Measurements from ENCODE around the gene CENPVL1. TPM values are rescaled to one million over a fixed set of nuclear protein-coding genes. Genes with fewer than 3 reads are reported as not detected.

The CENPVL1 gene
- total RNA-seq, 1 donor from 2014 or later, result not detected

DNA sequence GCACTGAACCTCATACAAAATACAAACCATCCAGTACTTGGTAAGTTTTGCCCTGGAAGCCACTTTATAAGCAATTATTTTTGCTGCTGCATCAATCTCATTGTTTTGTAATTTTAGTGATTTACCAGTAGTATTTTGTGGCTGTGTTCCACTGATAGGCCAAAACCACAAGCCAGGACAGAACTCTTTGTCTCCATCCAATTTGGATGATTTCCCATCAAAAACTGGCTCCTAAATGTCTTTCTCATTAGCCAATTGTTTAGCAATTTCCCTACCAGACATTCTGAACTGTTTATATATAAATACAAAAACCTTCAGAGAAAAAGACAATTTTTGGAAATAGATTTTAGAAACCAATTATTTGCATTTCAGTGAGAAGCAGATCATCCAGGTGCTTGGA is 37.4 kb downstream of the CENPVL1 start:
- H3K4me3 ChIP-seq, result no peak overlapping the region
- no peak overlapping the region for H3K27ac ChIP-seq
- no peaks in the 10 kb centered on the region for H3K4me1 ChIP-seq
- H3K27me3 ChIP-seq, result no peaks in the 10 kb centered on the region
- intact Hi-C loops (cut with DNase I), result no loop called here
- H3K36me3 ChIP-seq, result no peaks in the 10 kb centered on the region
- no peaks in the 10 kb centered on the region for H3K9me3 ChIP-seq
- no peak for DNase-seq (ENCODE audit: extremely low spot score in 2 of 2)
- no peak for TF ChIP-seq POLR2AphosphoS5 (IDR thresholded peaks at IDR 0.05; ENCODE audit: insufficient read depth in 1 of 2, low read depth in 1 of 2)

- H3K9me3 ChIP-seq, result no peaks in the 10 kb centered on the region
Measured at GRCh38 chrX:51759055-51759839, 48.9 kb downstream of the CENPVL1 start.

DNA sequence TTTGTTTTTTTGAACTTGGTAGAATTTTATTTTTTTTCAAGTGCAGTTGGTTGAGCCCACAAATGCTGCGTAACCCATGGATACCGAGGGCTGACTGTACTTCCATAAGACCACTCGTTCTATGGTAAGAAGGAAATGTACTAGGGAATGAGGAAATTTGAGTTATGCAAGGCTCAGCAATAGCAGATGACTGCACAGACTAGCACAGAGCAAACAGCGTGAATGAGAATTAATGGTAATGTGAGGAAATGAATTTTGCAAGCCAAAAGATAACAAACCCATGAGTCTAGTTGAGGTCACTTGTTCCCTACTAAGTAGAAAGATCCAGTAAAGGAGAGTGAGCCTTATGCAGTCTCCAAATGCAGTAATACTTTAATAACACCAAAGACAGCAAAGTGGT is 50.3 kb downstream of the CENPVL1 start:
- TF ChIP-seq POLR2AphosphoS5 (IDR thresholded peaks at IDR 0.05; ENCODE audit: insufficient read depth in 1 of 2, low read depth in 1 of 2) (no peak), POLR2A (IDR thresholded peaks at IDR 0.05) (no peak)
- TF ChIP-seq, protein P1, sequence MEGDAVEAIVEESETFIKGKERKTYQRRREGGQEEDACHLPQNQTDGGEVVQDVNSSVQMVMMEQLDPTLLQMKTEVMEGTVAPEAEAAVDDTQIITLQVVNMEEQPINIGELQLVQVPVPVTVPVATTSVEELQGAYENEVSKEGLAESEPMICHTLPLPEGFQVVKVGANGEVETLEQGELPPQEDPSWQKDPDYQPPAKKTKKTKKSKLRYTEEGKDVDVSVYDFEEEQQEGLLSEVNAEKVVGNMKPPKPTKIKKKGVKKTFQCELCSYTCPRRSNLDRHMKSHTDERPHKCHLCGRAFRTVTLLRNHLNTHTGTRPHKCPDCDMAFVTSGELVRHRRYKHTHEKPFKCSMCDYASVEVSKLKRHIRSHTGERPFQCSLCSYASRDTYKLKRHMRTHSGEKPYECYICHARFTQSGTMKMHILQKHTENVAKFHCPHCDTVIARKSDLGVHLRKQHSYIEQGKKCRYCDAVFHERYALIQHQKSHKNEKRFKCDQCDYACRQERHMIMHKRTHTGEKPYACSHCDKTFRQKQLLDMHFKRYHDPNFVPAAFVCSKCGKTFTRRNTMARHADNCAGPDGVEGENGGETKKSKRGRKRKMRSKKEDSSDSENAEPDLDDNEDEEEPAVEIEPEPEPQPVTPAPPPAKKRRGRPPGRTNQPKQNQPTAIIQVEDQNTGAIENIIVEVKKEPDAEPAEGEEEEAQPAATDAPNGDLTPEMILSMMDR (IDR thresholded peaks at IDR 0.05), result no peak
- H3K27ac ChIP-seq, result no peak overlapping the region
- H3K36me3 ChIP-seq, result no peaks in the 10 kb centered on the region
- no peaks in the 10 kb centered on the region for H3K9me3 ChIP-seq
- H3K27me3 ChIP-seq, result no peaks in the 10 kb centered on the region
- intact Hi-C loops (cut with DNase I), result no loop called here
- no peak for DNase-seq (ENCODE audit: extremely low spot score in 2 of 2)
- no peak overlapping the region for H3K4me3 ChIP-seq
- H3K4me1 ChIP-seq, result no peaks in the 10 kb centered on the region

More at GRCh38 chrX:51759055-51759839, 48.9 kb downstream of the CENPVL1 start:
- intact Hi-C loops (cut with DNase I), result no loop called here
- no peak for TF ChIP-seq POLR2A (IDR thresholded peaks at IDR 0.05)
- TF ChIP-seq POLR2AphosphoS5 (IDR thresholded peaks at IDR 0.05; ENCODE audit: insufficient read depth in 1 of 2, low read depth in 1 of 2), result no peak
- TF ChIP-seq, protein P1 (IDR thresholded peaks at IDR 0.05), result no peak
- Histone ChIP-seq H3K4me3 (no peak overlapping the region), H3K27ac (no peak overlapping the region), H3K4me1 (no peaks in the 10 kb centered on the region), H3K27me3 (no peaks in the 10 kb centered on the region), H3K36me3 (no peaks in the 10 kb centered on the region)
- DNase-seq (ENCODE audit: extremely low spot score in 2 of 2), result no peak

Other genes starting within 250 kb of the CENPVL1 start
- 1.5 TPM for gene NUDT11, start 213.9 kb upstream of the CENPVL1 start, total RNA-seq
- gene CENPVL3, start 91.6 kb upstream of the CENPVL1 start, total RNA-seq, result not detected
- not detected for gene CENPVL2, start 27.7 kb upstream of the CENPVL1 start, total RNA-seq
- 2.7 TPM for gene GSPT2, start 32.9 kb downstream of the CENPVL1 start, total RNA-seq
- 50.1 TPM for gene MAGED1, start 183.1 kb downstream of the CENPVL1 start, total RNA-seq